A549 (cell line): Measurements from ENCODE around the gene RNF166.

Experiments
- CHD2 ChIP-seq: fragments of 150-350 bp; IDR thresholded peaks from 2 replicates; pipeline ENCODE4 v1.6.1; 2014; ENCODE audit warnings: low read length; ENCODE audit not compliant: partially characterized antibody
- EP300 ChIP-seq, 2 experiments: fragments of >200 bp; sonication (Bioruptor Twin); formaldehyde crosslinking; IDR thresholded peaks; 2 replicates in 1 of 2; 3 replicates in 1 of 2; pipeline ENCODE4 v1.6.1; 2016 to 2017
- ESRRA ChIP-seq: fragments of 150-350 bp; IDR thresholded peaks from 2 replicates; pipeline ENCODE4 v1.6.1; 2014; ENCODE audit warnings: mild to moderate bottlenecking, low read length, borderline replicate concordance
- JUN ChIP-seq, 2 experiments: fragments of >200 bp; sonication (Bioruptor Twin); formaldehyde crosslinking; IDR thresholded peaks; 2 replicates in 1 of 2; 3 replicates in 1 of 2; pipeline ENCODE4 v1.6.1; 2016 to 2017
- JUNB ChIP-seq: fragments of >200 bp; sonication (Bioruptor Twin); formaldehyde crosslinking; IDR thresholded peaks from 2 replicates; pipeline ENCODE4 v1.6.1; 2016
- POLR2A ChIP-seq: IDR thresholded peaks from 2 replicates; pipeline ENCODE4 v1.6.1; 2012; ENCODE audit warnings: mild to moderate bottlenecking, low read length
- POLR2AphosphoS2 ChIP-seq: conservative IDR thresholded peaks from 2 replicates; pipeline ENCODE4 v1.6.1; 2012; ENCODE audit warnings: low read length, improper control_type of control experiment, inconsistent platforms
- TF ChIP-seq, protein P1 (sequence below): fragments of >200 bp; sonication (Bioruptor Twin); formaldehyde crosslinking; IDR thresholded peaks from 3 replicates; pipeline ENCODE4 v1.5.1; 2016
- TF ChIP-seq, protein P2 (sequence below): IDR thresholded peaks from 2 replicates; pipeline ENCODE4 v1.6.1; 2012
- TF ChIP-seq, protein P3 (sequence below): fragments of 250-450 bp; sonication (Bioruptor Pico); IDR thresholded peaks from 2 replicates; pipeline ENCODE4 v1.5.0; 2020; ENCODE audit warnings: low read depth, mild to moderate bottlenecking, moderate library complexity

DNA sequence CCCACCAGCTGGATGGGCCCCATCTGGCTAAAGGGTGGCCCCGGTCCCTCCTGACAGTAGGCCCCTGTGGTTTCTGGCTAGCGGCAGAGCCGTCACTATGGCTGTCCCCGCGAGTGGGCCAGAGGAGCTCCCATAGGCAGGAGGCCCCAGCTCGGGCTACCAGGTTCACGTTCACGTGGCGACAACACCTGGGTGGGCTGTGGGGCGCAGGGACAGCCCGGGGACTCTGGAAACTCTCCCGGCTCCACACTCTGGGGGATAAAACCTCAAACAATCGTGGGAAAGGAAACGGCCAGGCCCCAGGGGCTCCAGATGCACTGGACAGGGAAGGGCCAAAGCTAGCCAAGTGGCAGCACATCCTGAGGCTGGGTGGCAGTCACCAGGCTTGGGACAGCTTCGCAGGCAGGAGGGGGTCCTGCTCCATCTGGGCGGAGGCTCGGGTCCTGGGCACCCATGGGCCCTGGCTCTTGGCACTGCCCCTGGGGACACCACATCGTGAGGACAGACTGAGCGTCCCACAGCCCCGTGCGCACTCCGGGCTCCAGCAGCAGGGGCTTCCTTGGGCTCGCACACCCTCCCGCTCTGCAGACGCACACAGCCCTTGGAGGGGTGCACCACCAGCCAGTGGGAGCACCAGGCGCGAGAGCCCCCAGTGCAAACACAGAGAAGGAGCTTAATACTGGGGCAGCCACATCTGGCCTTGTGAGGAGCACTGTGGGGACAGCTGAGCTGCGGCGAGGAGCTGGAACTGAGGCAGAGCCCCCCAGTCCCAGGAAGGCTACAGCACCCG is 4.4 kb downstream of the RNF166 start:
- TF ChIP-seq, protein P1, sequence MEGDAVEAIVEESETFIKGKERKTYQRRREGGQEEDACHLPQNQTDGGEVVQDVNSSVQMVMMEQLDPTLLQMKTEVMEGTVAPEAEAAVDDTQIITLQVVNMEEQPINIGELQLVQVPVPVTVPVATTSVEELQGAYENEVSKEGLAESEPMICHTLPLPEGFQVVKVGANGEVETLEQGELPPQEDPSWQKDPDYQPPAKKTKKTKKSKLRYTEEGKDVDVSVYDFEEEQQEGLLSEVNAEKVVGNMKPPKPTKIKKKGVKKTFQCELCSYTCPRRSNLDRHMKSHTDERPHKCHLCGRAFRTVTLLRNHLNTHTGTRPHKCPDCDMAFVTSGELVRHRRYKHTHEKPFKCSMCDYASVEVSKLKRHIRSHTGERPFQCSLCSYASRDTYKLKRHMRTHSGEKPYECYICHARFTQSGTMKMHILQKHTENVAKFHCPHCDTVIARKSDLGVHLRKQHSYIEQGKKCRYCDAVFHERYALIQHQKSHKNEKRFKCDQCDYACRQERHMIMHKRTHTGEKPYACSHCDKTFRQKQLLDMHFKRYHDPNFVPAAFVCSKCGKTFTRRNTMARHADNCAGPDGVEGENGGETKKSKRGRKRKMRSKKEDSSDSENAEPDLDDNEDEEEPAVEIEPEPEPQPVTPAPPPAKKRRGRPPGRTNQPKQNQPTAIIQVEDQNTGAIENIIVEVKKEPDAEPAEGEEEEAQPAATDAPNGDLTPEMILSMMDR, result no peak
- TF ChIP-seq EP300 (IDR thresholded peaks at IDR 0.05), result no peak
- no peak for TF ChIP-seq ESRRA
- TF ChIP-seq POLR2A, result no peak
- TF ChIP-seq CHD2, result no peak
- TF ChIP-seq POLR2AphosphoS2, result no peak
- no peak for TF ChIP-seq JUNB
- TF ChIP-seq JUN (IDR thresholded peaks at IDR 0.05), result no peak
- TF ChIP-seq, protein P2, sequence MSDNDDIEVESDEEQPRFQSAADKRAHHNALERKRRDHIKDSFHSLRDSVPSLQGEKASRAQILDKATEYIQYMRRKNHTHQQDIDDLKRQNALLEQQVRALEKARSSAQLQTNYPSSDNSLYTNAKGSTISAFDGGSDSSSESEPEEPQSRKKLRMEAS, result no peak
- TF ChIP-seq, protein P3, sequence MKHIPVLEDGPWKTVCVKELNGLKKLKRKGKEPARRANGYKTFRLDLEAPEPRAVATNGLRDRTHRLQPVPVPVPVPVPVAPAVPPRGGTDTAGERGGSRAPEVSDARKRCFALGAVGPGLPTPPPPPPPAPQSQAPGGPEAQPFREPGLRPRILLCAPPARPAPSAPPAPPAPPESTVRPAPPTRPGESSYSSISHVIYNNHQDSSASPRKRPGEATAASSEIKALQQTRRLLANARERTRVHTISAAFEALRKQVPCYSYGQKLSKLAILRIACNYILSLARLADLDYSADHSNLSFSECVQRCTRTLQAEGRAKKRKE, result no peak
